GM21390 (cell line): ENCODE data around the gene GIPC3.

Source experiments
- ATAC-seq: cut with Tn5 transposase; IDR thresholded peaks from one replicate; pipeline ENCODE4 v1.9.1; 2021; ENCODE audit not compliant: unreplicated experiment

GIPC3 gene, protein sequence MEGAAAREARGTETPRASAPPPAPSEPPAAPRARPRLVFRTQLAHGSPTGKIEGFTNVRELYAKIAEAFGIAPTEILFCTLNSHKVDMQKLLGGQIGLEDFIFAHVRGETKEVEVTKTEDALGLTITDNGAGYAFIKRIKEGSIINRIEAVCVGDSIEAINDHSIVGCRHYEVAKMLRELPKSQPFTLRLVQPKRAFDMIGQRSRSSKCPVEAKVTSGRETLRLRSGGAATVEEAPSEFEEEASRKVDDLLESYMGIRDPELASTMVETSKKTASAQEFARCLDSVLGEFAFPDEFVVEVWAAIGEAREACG

GRCh38 chr19:3585301-3586126, at the start of gene GIPC3:
Gene GIPC3, plus strand, starts transcription at chr19:3585478. Its CDS starts 120 bp downstream, at chr19:3585598.
- ATAC-seq: no peak

DNA sequence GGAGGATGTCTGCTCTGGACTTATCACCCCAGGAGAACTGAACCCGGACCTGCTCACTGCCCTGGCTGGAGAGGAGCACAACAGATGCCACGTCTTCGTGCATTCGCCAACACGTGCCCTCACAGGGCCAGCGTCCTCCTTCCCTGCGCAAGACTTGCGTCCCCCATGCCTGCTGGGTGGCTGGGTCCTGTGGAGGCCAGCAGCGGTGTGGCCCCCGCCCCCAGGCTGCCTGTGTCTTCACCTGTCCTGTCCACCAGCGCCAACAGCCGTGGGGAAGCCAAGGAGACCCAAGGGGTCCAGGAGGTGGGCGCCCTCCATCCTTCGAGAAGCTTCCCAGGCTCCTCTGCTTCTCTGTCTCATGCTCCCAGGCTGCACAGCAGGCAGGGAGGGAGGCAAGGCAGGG, 49.7 kb upstream of the GIPC3 start:
- no peak for ATAC-seq

GRCh38 chr19:3535981-3536380, 49.3 kb upstream of the GIPC3 start:
- no peak for ATAC-seq

GRCh38 chr19:3536429-3537100, 48.7 kb upstream of the GIPC3 start:
- no peak for ATAC-seq

DNA sequence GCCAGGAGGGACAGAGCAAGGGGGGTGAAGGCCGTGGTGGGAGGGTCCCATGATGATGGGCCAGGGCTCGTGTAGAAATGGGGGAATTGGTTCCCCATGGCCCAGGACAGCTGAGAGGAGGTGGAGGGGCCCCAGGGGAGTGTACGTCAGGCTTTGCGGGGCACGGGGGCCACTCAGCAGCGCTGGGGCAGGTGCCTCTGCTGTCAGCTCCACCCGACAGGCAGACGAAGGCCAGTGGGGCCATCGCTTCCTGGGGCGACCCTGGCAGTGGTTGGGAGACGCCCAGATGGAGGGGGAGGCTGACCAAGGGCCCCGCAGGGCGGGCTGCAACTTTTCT, 48.2 kb upstream of the GIPC3 start:
- ATAC-seq: no peak

- ATAC-seq: no peak
These were observed 47.6 kb upstream of the GIPC3 start for GRCh38 chr19:3537438-3538240.

DNA sequence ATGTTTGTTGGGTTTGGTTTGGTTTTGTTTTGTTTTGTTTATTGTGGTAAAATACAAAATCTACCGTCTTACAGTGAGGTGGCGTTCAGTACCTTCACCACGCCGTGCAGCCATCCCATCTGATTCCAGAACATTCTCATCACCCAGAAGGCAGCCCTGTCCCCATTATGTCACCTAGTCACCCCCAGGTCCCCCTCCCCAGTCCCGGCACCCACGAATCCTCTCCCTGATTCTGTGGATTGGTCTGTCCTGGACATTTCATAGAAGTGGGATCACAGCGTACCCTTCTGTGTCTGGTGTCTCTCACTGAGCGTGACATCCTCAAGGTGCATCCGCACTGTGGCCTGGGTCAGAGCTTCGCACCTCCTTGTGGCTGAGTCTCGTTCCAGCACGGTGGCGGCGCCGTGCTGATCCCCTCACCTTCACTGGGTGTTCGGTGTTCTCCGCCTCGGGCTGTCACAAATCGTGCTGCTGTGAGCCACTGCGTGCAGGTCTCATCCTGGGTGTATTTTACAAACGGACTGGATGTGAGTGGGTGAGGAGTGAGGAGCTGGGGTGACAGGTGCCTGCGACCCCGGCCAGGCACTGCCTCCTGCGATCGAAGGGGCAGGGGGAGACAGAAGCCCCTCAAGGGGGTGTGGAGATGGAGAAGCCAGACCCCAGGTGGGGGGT, 46.9 kb upstream of the GIPC3 start:
- ATAC-seq: no peak

DNA sequence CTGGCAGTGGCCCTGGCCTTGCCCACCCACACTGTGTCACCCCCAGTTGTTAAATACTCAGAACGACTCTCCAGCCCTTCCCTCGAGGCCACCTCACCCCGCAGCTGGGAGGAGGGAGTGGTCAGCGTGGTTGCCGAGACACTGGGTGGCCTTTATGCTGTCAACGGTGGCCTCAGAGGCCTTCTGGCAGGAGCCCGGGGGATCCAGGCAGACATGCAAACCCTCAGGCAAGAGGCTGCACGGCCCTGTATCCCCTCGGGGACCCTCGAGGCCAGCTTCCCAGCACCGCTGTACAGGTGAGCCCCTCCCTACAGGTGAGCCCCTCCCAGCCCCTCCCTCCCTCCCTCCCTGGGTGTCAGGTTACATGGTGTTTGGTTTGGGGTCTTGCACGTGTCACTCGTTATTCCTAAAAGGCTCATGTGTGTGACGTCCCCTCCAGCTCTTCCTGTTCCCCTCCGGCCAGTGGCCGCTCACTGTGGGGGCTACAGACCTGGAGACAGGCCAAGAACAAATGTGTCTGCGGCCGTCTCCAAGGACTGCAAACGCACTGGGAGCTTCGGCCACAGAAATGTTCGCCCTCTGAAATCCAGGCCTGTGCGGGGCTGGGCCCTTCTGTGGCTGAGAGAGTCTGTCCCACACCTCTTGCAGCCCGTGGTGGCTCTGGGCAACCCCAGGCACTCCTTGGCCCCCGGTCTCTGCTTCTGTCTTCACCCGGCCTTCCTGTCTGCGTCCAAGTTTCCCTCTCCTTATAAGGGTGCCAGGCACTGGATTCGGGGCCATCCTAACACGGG, 46.1 kb upstream of the GIPC3 start, which contains the start of gene TEKTIP1:
Gene TEKTIP1 (plus strand): TSS at position 210 of the 791 bp plus-strand sequence. CDS start 4 bp downstream, at position 214.
- ATAC-seq: no peak

DNA sequence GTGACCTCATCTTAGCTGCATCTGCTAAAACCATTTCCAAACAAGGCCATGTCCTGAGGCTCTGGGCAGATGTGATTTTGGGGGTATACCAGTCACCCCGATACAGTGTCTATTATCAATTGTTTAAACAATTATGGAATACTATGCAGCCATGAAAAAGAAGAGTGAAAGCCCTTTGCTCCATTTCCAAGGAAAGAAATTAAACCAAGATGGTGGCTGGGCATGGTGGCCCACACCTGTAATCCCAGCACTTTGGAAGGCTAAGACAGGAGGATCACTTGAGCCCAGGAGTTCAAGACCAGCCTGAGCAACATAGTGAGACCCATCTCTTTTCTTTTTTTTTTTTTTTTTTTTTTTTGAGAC, 45.5 kb upstream of the GIPC3 start:
- ATAC-seq: no peak

DNA sequence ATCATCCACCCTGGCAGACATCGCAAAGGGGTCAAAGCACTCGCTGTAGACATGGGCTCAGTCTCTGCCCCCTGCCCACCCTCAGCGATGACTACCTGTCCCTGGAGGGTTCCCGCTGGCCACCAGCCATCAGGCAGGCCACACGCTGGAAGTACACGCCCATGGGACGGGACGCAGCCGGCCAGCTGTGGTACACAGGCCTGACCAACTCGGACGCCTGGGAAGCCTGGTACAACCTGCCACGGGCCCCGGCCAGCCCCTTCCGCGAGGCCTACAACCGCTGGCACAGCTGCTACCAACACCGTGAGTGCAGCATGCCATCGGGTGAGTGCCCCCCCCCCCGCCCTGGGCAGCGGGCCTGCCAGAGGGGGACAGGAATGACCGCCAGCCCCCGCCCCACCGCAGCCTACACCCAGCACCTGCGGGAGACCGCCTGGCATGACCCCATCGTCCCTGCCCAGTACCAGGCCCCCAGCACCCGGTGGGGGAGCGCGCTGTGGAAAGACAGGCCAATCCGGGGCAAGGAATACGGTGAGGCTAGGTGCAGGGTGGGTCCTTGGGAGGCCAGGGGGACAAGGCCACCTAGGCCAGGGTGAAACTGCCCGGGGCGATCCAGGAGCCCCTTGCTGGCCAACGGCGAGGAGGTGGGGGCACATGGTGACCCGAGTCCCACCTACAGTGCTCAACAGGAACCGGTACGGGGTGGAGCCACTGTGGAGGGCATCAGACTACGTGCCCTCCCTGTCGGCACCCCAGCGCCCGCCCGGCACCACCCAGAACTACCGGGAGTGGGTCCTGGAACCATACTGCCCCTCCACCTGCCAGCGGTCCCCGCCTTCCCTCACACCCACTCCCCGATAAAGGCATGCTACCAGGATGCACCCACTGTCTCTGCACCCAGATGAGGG, 41.9 kb upstream of the GIPC3 start:
- ATAC-seq: no peak

- ATAC-seq: no peak
These were observed 41.3 kb upstream of the GIPC3 start for GRCh38 chr19:3544058-3544376.

DNA sequence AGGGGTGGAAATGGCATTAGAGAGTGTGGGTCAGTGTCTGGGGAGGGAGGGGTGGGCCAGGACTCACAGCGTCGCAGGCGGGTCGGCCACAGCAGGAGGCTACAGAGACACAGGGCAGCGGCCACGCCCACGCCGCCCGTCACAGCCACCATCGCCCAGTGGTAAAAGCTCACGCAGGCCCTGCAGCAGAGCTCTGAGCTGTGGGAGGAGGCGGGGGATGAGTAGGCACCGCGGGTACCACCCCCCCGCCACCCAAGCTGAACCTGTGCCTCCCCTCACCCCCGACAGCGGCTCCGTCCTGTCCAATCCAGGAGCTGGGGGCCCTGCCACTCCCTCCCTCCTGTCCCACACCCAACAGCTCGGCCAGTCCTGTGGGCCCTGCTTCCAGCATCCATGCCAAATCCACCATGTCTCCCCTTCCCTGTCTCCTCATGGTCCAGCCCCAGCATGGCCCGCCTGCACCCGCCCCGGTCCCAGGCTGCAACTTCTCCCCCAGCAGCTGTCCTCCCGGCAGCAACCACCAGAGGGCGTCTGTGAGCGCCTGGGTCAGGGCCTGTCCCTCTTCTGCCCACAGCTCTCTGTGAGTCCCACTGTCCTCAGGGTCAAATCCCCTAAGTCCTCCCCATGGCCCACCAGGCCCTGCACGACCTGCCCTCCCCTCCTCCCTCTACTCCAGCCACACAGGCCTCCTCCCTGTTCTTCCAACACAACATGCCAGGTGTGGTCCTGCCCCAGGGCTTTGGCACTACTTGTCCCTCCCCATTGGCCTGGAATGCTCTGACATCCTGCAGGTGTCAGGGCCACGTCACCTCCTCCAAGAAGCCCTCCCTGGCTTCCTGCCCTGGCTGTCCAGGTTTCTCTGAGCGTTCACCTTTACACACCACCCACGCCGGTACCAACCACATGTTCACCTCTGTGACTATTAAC, 40.3 kb upstream of the GIPC3 start:
- no peak for ATAC-seq

DNA sequence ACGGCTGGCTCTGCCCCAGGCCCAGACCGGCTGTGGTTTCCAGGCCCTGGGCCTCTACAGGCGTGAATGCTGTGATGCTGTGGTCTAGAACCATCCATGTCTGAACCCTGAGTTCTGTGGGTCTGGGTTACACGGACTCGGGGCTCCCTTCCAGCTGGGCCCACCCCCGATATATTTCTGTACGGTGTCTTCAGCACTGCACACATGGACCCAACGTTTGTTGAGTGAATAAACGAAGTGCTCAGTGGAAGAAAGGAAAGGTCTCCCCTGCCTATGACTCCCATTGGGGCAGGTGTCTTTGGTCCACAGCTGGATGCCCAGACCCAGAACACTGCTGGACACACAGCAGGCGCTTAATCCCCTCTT, 39.6 kb upstream of the GIPC3 start:
- no peak for ATAC-seq

GRCh38 chr19:3546119-3546518, 39.2 kb upstream of the GIPC3 start:
- no peak for ATAC-seq

- ATAC-seq: no peak
These were observed 38.0 kb upstream of the GIPC3 start for GRCh38 chr19:3547301-3547731.

- ATAC-seq: no peak
These were observed 37.5 kb upstream of the GIPC3 start for GRCh38 chr19:3547767-3548282.

- ATAC-seq: no peak
These were observed 36.7 kb upstream of the GIPC3 start for GRCh38 chr19:3548606-3549005.

GRCh38 chr19:3549816-3550215, 35.5 kb upstream of the GIPC3 start:
- ATAC-seq: no peak
